ENCODE data around the gene LMLN.

DNA sequence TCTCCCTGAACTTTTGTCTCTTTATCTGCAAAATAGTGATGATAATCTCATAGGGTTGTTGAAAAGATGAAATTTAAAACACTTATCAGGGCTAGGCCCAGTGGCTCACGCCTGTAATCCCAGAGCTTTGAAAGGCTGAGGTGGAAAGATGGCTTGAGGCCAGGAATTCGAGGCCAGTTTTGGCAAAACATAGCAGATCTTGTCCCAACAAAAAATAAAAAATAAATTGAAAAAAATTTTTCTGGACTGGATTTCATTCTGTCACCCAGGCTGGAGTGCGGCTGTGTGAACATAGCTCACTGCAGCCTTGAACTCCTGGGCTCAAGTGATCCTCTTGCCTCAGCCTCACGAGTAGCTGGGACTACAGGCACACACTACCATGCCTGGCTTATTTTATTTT is 29.6 kb downstream of the LMLN start:
- TF ChIP-seq ELF3 (CRISPR knock-in tag; IDR thresholded peaks at IDR 0.05) (no peak), GTF2F1 (IDR thresholded peaks at IDR 0.05; ENCODE audit: low read length) (no peak), MXI1 (IDR thresholded peaks at IDR 0.05; ENCODE audit: borderline replicate concordance, low read depth, low read length) (no peak), ELF1 (CRISPR knock-in tag; IDR thresholded peaks at IDR 0.05) (no peak), ZNF512 (CRISPR knock-in tag; IDR thresholded peaks at IDR 0.05) (no peak), ZFP62 (CRISPR knock-in tag; IDR thresholded peaks at IDR 0.05) (no peak), ZSCAN5A (CRISPR knock-in tag; IDR thresholded peaks at IDR 0.05; ENCODE audit: borderline replicate concordance) (no peak), SP2 (CRISPR knock-in tag; IDR thresholded peaks at IDR 0.05) (no peak), NFIC (IDR thresholded peaks at IDR 0.05; ENCODE audit: low read length) (no peak)
- TF ChIP-seq, protein P1, sequence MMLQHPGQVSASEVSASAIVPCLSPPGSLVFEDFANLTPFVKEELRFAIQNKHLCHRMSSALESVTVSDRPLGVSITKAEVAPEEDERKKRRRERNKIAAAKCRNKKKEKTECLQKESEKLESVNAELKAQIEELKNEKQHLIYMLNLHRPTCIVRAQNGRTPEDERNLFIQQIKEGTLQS (CRISPR knock-in tag; IDR thresholded peaks at IDR 0.05) = no peak
- TF ChIP-seq, protein P2, sequence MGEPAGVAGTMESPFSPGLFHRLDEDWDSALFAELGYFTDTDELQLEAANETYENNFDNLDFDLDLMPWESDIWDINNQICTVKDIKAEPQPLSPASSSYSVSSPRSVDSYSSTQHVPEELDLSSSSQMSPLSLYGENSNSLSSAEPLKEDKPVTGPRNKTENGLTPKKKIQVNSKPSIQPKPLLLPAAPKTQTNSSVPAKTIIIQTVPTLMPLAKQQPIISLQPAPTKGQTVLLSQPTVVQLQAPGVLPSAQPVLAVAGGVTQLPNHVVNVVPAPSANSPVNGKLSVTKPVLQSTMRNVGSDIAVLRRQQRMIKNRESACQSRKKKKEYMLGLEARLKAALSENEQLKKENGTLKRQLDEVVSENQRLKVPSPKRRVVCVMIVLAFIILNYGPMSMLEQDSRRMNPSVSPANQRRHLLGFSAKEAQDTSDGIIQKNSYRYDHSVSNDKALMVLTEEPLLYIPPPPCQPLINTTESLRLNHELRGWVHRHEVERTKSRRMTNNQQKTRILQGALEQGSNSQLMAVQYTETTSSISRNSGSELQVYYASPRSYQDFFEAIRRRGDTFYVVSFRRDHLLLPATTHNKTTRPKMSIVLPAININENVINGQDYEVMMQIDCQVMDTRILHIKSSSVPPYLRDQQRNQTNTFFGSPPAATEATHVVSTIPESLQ (CRISPR knock-in tag; conservative IDR thresholded peaks at IDR 0.05) = no peak

Data from HepG2 (cell line).